H1 (cell line): Measurements from ENCODE around the gene RAP1B.

Experiments
- CTCF ChIP-seq, 3 experiments: IDR thresholded peaks; 1 replicate in 2 of 3; 2 replicates in 1 of 3; pipeline versions ENCODE4 v1.5.1 to v1.6.1; 2011; ENCODE audit warnings: low read length in 3 of 3, mild to moderate bottlenecking in 3 of 3, inconsistent platforms in 2 of 3, low read depth in 1 of 3, moderate library complexity in 1 of 3; ENCODE audit not compliant: insufficient read depth in 1 of 3; ENCODE audit errors: control extremely low read depth in 1 of 3
- EP300 ChIP-seq, 2 experiments: IDR thresholded peaks; 1 replicate in 1 of 2; 2 replicates in 1 of 2; pipeline ENCODE4 v1.6.1; 2011 to 2012; ENCODE audit warnings: low read depth in 2 of 2, low read length in 2 of 2, mild to moderate bottlenecking in 2 of 2, borderline replicate concordance in 1 of 2, inconsistent platforms in 1 of 2, moderate library complexity in 1 of 2
- EZH2 ChIP-seq: fragments of 200-600 bp; sonication (generic); IDR thresholded peaks from 2 replicates; pipeline ENCODE4 v1.7.1; 2012; ENCODE audit warnings: low read depth, mild to moderate bottlenecking, moderate library complexity, low read length, inconsistent platforms; ENCODE audit not compliant: severe bottlenecking
- HDAC6 ChIP-seq: IDR thresholded peaks from one replicate; pipeline ENCODE4 v1.7.1; 2012; ENCODE audit warnings: low read depth, mild to moderate bottlenecking, inconsistent platforms, low read length, moderate library complexity
- RAD21 ChIP-seq, 2 experiments: IDR thresholded peaks in 1 of 2; conservative IDR thresholded peaks in 1 of 2; 2 replicates each; pipeline ENCODE4 v1.6.1; 2011; ENCODE audit warnings: low read depth in 2 of 2, low read length in 2 of 2, improper control_type of control experiment in 1 of 2, inconsistent platforms in 1 of 2, mild to moderate bottlenecking in 1 of 2, moderate library complexity in 1 of 2
- RFX5 ChIP-seq: IDR thresholded peaks from 2 replicates; pipeline ENCODE4 v1.6.1; 2011; ENCODE audit warnings: low read depth, low read length, improper control_type of control experiment, borderline replicate concordance

- TF ChIP-seq RFX5 (no peak), CTCF (IDR thresholded peaks at IDR 0.05; ENCODE audit: control extremely low read depth in 1 of 3, insufficient read depth in 1 of 3, low read depth in 1 of 3, low read length in 3 of 3) (no peak), HDAC6 (no peak), RAD21 (IDR thresholded peaks at IDR 0.05 in 1 of 2, conservative IDR thresholded peaks at IDR 0.05 in 1 of 2; ENCODE audit: low read depth in 2 of 2, low read length in 2 of 2) (no peak), EP300 (IDR thresholded peaks at IDR 0.05; ENCODE audit: borderline replicate concordance in 1 of 2, low read depth in 2 of 2, low read length in 2 of 2) (no peak), EZH2 (no peak)
Observed at GRCh38 chr12:68674376-68674775, 63.7 kb downstream of the RAP1B start.
